Measurements from ENCODE around the gene PSTPIP2. TPM values are rescaled to one million over a fixed set of nuclear protein-coding genes. Genes with fewer than 3 reads are reported as not detected.

Gene PSTPIP2
- total and polyA plus RNA-seq, 2 experiments from 2014 or later, result 1.4 to 2.6 TPM

GRCh38 chr18:46113751-46114150 lies 41.7 kb upstream of the PSTPIP2 start (continued):
- TF ChIP-seq CTCF (conservative IDR thresholded peaks at IDR 0.05; ENCODE audit: low read depth in 2 of 2), result no peak
- TF ChIP-seq REST (IDR thresholded peaks at IDR 0.05; ENCODE audit: unreplicated experiment), result no peak

GRCh38 chr18:46110406-46110805 lies 38.3 kb upstream of the PSTPIP2 start:
- peaks cover 32% of the 10 kb centered on the region for H3K36me3 ChIP-seq (ENCODE audit: insufficient read depth)
- TF ChIP-seq ZNF462 (CRISPR knock-in tag; IDR thresholded peaks at IDR 0.05) (no peak), ETS1 (IDR thresholded peaks at IDR 0.05) (no peak), EZH2 (IDR thresholded peaks at IDR 0.05; ENCODE audit: low read depth, unreplicated experiment) (no peak), CTCF (conservative IDR thresholded peaks at IDR 0.05; ENCODE audit: low read depth in 2 of 2) (no peak), ZNF331 (CRISPR knock-in tag; IDR thresholded peaks at IDR 0.05; ENCODE audit: low read depth) (no peak), NANOG (IDR thresholded peaks at IDR 0.05; ENCODE audit: borderline replicate concordance) (no peak), POLR2AphosphoS5 (IDR thresholded peaks at IDR 0.05; ENCODE audit: low read depth) (no peak), ZNF114 (CRISPR knock-in tag; IDR thresholded peaks at IDR 0.05) (no peak), STAT1 (IDR thresholded peaks at IDR 0.05; ENCODE audit: unreplicated experiment) (no peak)

More at GRCh38 chr18:46110406-46110805, 38.3 kb upstream of the PSTPIP2 start:
- no peak overlapping the region for H3K27ac ChIP-seq (ENCODE audit: low read depth)
- no peaks in the 10 kb centered on the region for H3K27me3 ChIP-seq (ENCODE audit: insufficient read depth)
- peaks cover 16% of the 10 kb centered on the region for H4K20me1 ChIP-seq (replicated peaks; ENCODE audit: insufficient read depth)
- ATAC-seq (no peak), DNase-seq (ENCODE audit: low spot score) (no peak)
- no peak overlapping the region for H3K4me2 ChIP-seq
- Mint-ChIP-seq H3K27me3 (ENCODE audit: insufficient read depth, low read depth, poor library complexity) (no peaks in the 10 kb centered on the region), H3K36me3 (ENCODE audit: low read depth) (peaks cover 77% of the 10 kb centered on the region), H3K4me3 (no peak overlapping the region), H3K9me3 (no peaks in the 10 kb centered on the region), H3K4me1 (no peaks in the 10 kb centered on the region), H3K27ac (0 out of 2 replicates have a peak overlapping the region, but pooled peaks have one; percentile 31)
- H3K4me3 ChIP-seq, result no peak overlapping the region
- H3K4me1 ChIP-seq (ENCODE audit: insufficient read depth), result no peaks in the 10 kb centered on the region
- no peaks in the 10 kb centered on the region for H3K9me2 ChIP-seq (ENCODE audit: insufficient read depth)
- H3K79me2 ChIP-seq (replicated peaks; ENCODE audit: insufficient read depth), result peaks cover 47% of the 10 kb centered on the region
- no peaks in the 10 kb centered on the region for H3F3A ChIP-seq (replicated peaks; ENCODE audit: low read depth)
- H2AFZ ChIP-seq, result no peak overlapping the region
